ENCODE results near the gene GDA. TPM values are rescaled to one million over a fixed set of nuclear protein-coding genes. Genes with fewer than 3 reads are reported as not detected.

The GDA gene
- total RNA-seq, 3 donors from 2014 or later, result 0.10 to 0.22 TPM; not detected in 1

DNA sequence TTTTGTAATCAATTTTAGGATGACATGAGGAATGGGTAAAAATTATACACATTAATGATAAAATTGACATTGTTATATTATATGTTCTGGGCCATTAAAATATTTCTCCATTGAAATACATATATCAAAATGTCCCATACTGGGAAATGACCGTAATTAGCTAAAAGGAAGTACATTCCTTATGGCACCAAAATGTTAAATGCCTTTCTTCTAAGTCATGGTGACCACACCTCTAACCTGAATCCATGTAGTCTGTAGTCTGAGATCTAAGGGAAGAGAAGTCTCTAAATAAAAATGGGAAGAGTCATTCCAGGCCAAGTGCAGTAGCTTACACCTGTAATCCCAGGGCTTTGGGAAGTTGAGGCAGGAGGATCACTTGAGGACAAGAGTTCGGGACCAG, 10.0 kb upstream of the GDA start:
- Mint-ChIP-seq H3K9me3 (no peaks in the 10 kb centered on the region), H3K27me3 (ENCODE audit: low read depth) (peaks cover 10% of the 10 kb centered on the region), H3K4me3 (no peak overlapping the region), H3K36me3 (ENCODE audit: insufficient read depth) (no peaks in the 10 kb centered on the region), H3K4me1 (ENCODE audit: low read depth) (no peaks in the 10 kb centered on the region)
- DNase-seq (no peak), ATAC-seq (no peak)

DNA sequence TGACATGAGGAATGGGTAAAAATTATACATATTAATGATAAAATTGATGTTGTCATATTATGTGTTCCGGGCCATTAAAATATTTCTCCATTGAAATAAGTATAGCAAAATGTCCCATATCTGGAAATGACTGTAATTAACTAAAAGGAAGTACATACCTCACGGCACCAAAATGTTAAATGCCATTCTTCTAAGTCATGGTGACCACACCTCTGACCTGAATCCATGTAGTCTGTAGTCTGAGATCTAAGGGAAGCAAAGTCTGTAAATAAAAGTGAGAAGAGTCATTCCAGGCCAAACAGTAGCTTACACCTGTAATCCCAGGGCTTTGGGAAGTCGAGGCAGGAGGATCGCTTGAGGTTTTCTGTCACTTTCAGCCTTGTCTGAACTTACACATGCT, 8.7 kb upstream of the GDA start:
- H3K36me3 Mint-ChIP-seq (ENCODE audit: insufficient read depth), result no peaks in the 10 kb centered on the region
- ATAC-seq, result no peak
- no peaks in the 10 kb centered on the region for H3K4me1 Mint-ChIP-seq (ENCODE audit: low read depth)

DNA sequence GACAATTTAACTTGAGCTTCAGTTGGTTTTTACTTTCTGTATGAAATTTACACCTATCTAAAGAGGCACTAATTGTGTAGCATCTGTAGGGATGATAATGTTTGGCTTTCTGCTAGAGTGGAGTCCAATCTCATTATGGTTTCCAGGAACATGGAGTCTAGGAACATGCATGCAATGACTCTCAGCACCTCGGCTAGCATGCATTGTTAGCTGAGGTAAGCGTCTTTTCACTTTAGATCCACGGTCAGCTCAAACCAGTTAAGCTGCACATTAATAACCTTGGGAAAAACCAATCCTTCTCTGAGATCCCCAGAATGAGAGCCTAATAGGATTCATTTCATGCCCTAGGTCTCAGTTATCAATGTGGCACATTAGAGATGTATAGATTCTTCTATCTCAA, 7.8 kb upstream of the GDA start:
- H3K27me3 Mint-ChIP-seq (ENCODE audit: low read depth), result peaks cover 17% of the 10 kb centered on the region
- no peak for DNase-seq
- no peaks in the 10 kb centered on the region for H3K4me1 Mint-ChIP-seq (ENCODE audit: low read depth)
- no peaks in the 10 kb centered on the region for H3K36me3 Mint-ChIP-seq (ENCODE audit: insufficient read depth)
- H3K9me3 Mint-ChIP-seq, result no peaks in the 10 kb centered on the region
- ATAC-seq, result no peak
- H3K4me3 Mint-ChIP-seq, result no peak overlapping the region

More for the DNA sequence above, 8.7 kb upstream of the GDA start:
- Mint-ChIP-seq H3K27me3 (ENCODE audit: low read depth) (peaks cover 10% of the 10 kb centered on the region), H3K4me3 (no peak overlapping the region), H3K9me3 (no peaks in the 10 kb centered on the region)
- no peak for DNase-seq

DNA sequence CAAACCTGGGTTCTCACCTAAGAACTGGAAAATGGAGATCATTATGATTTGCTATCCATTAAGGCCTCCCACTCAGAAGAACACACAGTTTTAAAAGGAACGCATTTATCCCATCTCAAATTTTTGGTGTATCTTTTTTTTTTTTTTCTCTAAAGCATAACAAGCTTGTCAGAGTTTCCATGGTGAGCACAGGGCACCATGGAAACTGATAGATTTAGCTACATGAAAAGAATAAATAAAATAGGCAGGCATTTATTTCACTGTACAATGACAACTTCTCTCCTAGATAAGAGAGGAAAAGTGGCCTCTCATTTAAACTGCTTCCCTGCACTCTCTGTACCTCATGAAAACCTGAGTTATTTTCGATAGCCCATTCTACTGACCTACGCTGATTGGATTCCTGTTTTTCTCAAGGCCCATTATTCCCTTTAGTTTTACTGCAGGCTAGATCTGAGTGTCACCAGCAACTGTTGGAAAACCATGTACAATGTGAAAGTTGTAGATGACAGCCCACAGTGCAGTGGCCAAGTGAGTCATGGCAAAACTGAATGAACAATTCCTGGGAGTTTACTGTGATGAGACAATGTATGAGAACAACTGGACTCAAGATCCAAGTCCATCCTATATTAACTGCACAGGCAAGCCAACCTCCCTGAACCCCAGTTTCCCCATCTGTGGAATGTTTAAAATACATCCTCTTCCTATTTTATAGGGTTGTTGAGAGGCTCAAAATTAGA, 4.3 kb upstream of the GDA start:
- Mint-ChIP-seq H3K4me3 (no peak overlapping the region), H3K36me3 (ENCODE audit: insufficient read depth) (no peaks in the 10 kb centered on the region), H3K9me3 (no peaks in the 10 kb centered on the region), H3K27me3 (ENCODE audit: low read depth) (peaks cover 38% of the 10 kb centered on the region), H3K4me1 (ENCODE audit: low read depth) (peaks cover 2% of the 10 kb centered on the region)
- no peak for ATAC-seq
- DNase-seq, result no peak

DNA sequence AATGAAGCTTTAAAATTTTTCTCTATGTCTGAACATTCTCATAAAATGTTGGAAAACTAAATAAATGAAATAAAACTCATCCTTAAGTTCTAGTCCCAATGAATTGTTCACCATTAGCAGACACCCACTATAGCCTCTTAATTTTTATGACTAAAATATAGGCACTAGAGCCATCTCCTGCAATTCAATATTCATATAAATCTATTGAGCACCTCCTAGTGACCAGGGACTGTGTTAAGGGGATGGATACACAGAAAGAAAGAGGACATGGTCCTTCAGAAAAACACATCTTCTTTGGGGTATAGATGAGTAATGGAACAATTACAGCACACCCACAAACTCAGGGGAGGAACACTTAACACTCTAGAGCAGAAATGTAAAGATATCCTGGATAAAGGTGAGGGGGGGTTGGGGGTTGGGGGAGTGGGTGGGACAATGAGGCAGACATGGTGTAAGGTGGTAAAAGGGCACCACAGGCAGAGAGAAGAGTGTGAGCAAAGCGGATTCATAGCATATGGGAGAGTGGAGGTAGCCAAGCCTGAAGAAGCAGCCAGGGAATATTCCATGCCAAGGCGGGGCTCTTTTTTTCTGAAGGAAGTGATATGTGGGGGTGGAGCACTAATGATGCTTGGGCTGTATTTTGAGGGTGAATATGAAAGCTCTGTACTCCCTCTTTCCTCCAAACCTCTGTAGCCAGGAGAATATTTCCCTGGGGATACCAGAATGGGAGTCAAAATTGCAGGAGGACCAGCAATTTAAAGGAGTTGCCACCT, 3.3 kb upstream of the GDA start:
- Mint-ChIP-seq H3K4me3 (no peak overlapping the region), H3K4me1 (ENCODE audit: low read depth) (peaks cover 2% of the 10 kb centered on the region), H3K36me3 (ENCODE audit: insufficient read depth) (no peaks in the 10 kb centered on the region), H3K9me3 (no peaks in the 10 kb centered on the region), H3K27me3 (ENCODE audit: low read depth) (peaks cover 42% of the 10 kb centered on the region)
- ATAC-seq (no peak), DNase-seq (no peak)

DNA sequence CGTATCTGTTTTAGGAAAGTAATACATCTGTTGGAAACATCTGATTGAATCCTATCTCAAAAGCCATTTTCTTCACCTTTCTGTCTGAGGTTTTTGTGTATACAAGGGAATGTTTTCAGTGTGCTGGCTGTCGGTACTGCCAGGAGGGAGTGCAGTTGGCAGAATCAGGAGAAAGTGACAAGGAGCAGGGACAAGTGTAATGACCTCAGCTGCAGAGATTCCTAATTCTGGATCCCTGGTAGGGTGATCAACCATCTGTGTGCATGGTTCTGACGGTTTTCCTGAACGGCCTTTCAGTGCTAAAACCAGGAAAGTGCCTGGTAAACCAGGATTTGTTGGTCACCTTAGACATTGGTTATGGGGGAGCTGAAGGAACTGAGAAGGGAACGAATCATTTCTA, 1.6 kb upstream of the GDA start:
- Mint-ChIP-seq H3K4me1 (ENCODE audit: low read depth) (peaks cover 2% of the 10 kb centered on the region), H3K36me3 (ENCODE audit: insufficient read depth) (no peaks in the 10 kb centered on the region), H3K27me3 (ENCODE audit: low read depth) (peaks cover 45% of the 10 kb centered on the region), H3K9me3 (no peaks in the 10 kb centered on the region), H3K4me3 (no peak overlapping the region)
- DNase-seq (no peak), ATAC-seq (no peak)

DNA sequence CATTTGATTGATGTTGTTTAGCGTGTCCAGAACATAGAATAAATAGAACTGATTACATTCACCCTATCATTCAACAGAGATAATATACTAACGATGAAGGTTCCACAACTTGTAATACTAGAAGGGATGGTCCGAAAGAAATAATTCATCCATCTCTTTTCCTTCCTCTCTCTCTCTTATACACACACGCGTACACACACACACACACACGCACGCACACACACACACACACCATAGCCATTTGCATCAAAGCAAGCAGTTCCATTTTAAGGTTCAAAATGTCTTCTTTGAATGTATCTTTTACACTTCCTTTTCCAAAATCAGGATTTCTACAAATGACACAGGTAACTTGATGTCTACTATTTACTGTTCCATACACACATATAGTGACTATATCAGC, 887 bp downstream of the GDA start:
- peaks cover 2% of the 10 kb centered on the region for H3K4me1 Mint-ChIP-seq (ENCODE audit: low read depth)
- no peak overlapping the region for H3K4me3 Mint-ChIP-seq
- ATAC-seq (no peak), DNase-seq (no peak)
- peaks cover 4% of the 10 kb centered on the region for H3K9me3 Mint-ChIP-seq
- peaks cover 42% of the 10 kb centered on the region for H3K27me3 Mint-ChIP-seq (ENCODE audit: low read depth)
- no peaks in the 10 kb centered on the region for H3K36me3 Mint-ChIP-seq (ENCODE audit: insufficient read depth)

DNA sequence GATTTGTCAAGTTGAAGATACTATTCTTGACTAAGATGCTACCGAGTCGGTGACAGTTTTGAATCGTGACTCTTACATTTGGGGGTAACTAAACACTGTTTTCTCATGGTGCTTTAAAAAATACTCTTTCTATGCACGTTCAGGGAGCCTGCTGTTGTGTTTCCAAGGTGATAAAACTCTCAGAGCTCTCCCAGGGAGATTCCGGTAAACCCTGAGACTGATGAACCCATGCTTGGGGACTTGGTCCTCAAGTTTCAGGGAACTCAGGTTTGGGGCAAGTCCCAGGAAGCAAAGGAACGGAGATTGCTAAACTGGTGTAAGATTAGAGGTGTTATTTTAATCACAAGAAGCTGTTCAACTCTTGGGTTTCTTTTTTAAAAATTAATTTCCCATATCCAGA, 1.4 kb downstream of the GDA start:
- ATAC-seq (no peak), DNase-seq (no peak)
- H3K9me3 Mint-ChIP-seq, result peaks cover 6% of the 10 kb centered on the region
- peaks cover 42% of the 10 kb centered on the region for H3K27me3 Mint-ChIP-seq (ENCODE audit: low read depth)
- no peaks in the 10 kb centered on the region for H3K36me3 Mint-ChIP-seq (ENCODE audit: insufficient read depth)
- H3K4me1 Mint-ChIP-seq (ENCODE audit: low read depth), result peaks cover 2% of the 10 kb centered on the region
- no peak overlapping the region for H3K4me3 Mint-ChIP-seq

DNA sequence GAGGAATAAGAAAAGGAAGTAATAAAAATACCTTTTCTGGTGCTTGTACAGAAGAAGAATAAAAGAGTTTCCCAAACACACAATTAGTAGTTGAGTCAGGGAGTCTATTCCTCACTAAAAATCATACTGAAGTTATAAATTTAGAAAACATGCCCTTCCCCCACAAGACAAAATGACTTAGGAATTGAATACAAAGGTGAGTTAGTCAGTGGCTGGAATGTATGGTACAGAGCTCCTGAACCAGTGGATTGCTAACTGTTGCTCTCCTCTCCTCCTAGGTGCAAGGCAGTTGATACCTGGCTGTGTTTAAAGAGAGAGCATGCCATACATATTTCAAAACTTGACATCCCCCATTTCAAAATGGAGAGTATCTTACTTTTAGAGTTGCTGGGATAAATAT, 1.9 kb downstream of the GDA start:
- Mint-ChIP-seq H3K4me1 (ENCODE audit: low read depth) (peaks cover 2% of the 10 kb centered on the region), H3K4me3 (no peak overlapping the region), H3K9me3 (peaks cover 6% of the 10 kb centered on the region), H3K36me3 (ENCODE audit: insufficient read depth) (no peaks in the 10 kb centered on the region), H3K27me3 (ENCODE audit: low read depth) (peaks cover 39% of the 10 kb centered on the region)
- ATAC-seq (no peak), DNase-seq (no peak)

DNA sequence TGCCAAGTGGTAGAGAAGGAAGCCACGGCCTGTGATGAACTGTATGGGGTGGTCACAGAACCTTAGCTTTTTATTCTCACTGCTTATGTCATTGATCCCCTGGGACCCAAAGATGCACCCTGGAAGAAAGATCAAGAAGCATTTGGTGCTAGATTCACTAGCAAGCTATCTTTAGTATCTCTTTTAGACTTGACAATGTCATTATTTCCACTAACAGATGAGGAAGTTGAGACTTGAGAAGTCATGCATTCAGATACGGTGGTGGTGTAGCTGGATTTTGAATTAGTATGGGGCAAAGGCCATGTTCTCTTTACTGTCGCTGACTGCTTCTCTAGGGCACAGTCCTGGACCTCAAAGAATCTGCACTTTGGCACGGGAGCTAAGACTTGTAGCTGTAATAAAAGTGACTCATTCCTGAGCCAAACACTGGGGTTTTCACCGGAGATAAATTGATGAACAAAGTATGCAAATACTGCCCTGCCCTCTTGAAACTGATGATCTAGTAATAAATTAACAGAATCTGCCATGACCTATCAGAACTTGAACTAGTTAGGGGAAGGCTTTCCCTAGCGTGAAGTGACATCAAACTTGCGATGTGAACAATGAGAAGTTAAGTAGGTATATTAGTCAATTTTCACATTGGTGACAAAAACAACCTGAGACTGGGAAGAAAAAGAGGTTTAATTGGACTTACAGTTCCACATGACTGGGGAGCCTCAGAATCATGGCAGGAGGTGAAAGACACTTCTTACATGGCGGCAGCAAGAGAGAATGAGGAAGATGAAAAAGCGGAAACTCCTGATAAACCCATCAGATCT, 5.4 kb downstream of the GDA start:
- peaks cover 15% of the 10 kb centered on the region for H3K27me3 Mint-ChIP-seq (ENCODE audit: low read depth)
- ATAC-seq (no peak), DNase-seq (no peak)
- no peaks in the 10 kb centered on the region for H3K4me1 Mint-ChIP-seq (ENCODE audit: low read depth)
- no peak overlapping the region for H3K4me3 Mint-ChIP-seq
- H3K36me3 Mint-ChIP-seq (ENCODE audit: insufficient read depth), result no peaks in the 10 kb centered on the region
- peaks cover 10% of the 10 kb centered on the region for H3K9me3 Mint-ChIP-seq

DNA sequence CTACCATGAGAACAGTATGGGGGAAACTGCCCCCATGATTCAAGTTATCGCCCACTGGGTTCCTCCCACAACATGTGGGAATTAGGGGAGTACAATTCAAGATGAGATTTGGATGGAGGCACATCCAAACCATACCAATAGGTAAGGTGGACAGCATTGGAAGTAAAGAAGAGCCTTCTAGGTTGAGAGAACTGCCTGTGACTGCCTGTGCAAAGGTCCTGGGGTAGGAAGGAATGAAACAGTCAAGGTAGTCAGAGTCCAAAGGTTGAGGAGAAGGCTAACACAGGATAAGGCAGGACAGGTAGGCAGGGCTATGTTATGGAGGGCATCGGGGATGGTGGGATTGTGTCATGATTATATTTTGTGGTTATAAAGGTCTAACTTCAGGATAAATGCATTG, 6.1 kb downstream of the GDA start:
- Mint-ChIP-seq H3K4me1 (ENCODE audit: low read depth) (no peaks in the 10 kb centered on the region), H3K27me3 (ENCODE audit: low read depth) (peaks cover 8% of the 10 kb centered on the region), H3K36me3 (ENCODE audit: insufficient read depth) (no peaks in the 10 kb centered on the region), H3K4me3 (no peak overlapping the region), H3K9me3 (peaks cover 10% of the 10 kb centered on the region)
- DNase-seq (no peak), ATAC-seq (no peak)

DNA sequence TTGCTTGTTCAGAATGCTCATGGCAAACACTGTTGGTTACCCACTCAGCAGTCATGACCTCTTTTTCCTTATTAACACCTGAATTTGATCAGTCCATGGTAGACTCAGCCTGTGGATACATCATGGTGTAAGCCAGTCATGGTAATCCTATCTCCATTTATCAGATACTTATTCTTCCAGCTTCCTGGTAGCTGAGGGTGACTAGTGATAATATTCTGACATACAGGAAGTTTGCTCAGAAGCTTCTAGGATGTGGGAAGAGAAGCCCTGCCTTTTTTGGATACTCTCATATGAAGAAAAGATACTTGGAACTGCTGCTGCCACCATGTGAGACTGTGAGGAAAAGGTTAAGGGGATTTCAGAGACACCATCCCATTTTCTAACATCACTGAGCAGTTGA, 7.3 kb downstream of the GDA start:
- H3K4me3 Mint-ChIP-seq, result no peak overlapping the region
- H3K4me1 Mint-ChIP-seq (ENCODE audit: low read depth), result no peaks in the 10 kb centered on the region
- DNase-seq, result no peak
- peaks cover 2% of the 10 kb centered on the region for H3K27me3 Mint-ChIP-seq (ENCODE audit: low read depth)
- H3K36me3 Mint-ChIP-seq (ENCODE audit: insufficient read depth), result no peaks in the 10 kb centered on the region
- H3K9me3 Mint-ChIP-seq, result peaks cover 10% of the 10 kb centered on the region
- no peak for ATAC-seq

DNA sequence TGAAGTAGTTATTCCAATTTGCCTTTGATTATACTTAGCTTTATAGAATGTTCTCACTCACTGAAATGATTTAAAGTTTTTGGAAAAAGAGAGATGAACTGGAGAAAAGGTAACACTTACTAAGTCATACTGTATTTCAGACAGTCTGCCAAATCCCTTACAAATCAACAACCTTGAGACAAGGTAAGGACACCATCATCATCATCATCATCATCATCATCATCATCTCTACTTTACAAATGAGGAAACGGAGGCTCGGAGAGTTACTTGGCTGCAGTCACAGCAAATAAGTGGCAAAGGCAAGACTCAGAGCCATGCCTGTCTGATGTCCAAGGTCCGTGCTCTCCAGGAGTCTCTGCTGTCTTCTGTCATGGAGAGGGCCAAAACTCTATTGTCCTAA, 9.4 kb downstream of the GDA start:
- H3K4me3 Mint-ChIP-seq, result no peak overlapping the region
- DNase-seq, result no peak
- no peaks in the 10 kb centered on the region for H3K4me1 Mint-ChIP-seq (ENCODE audit: low read depth)
- no peaks in the 10 kb centered on the region for H3K36me3 Mint-ChIP-seq (ENCODE audit: insufficient read depth)
- ATAC-seq, result no peak
- peaks cover 10% of the 10 kb centered on the region for H3K9me3 Mint-ChIP-seq
- peaks cover 2% of the 10 kb centered on the region for H3K27me3 Mint-ChIP-seq (ENCODE audit: low read depth)

DNA sequence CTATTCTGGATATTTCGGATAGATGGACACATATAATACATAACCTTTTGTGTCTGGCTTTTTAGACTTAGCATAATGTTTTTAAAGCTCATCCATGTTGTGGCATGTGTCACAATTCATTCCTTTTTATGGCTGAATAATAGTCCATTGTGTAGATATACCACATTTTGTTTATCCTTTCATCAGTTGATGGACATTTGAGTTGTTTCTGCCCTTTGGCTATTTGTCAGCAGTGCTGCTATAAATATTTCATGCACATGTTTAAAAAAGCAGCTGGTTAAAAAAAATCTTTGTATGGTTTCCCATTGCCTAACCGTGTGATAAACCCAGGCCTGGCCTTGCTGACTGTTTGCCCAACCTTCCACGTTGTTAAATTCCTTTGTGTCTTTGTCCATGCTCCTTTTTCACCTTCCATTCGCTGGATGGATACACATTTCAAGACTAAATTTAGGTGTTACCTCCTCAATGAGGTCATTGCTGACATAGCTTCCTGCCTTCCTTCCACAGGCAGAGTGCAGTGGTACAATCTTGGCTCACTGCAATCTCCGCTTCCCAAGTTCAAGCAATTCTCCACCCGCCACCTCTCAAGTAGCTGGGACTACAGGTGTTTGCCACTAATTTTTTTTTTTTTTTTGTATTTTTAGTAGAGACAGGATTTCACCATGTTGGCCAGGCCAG, 11.3 kb downstream of the GDA start:
- H3K36me3 Mint-ChIP-seq (ENCODE audit: insufficient read depth), result no peaks in the 10 kb centered on the region
- H3K9me3 Mint-ChIP-seq, result peaks cover 4% of the 10 kb centered on the region
- H3K27me3 Mint-ChIP-seq (ENCODE audit: low read depth), result peaks cover 2% of the 10 kb centered on the region
- DNase-seq (no peak), ATAC-seq (no peak)
- H3K4me1 Mint-ChIP-seq (ENCODE audit: low read depth), result no peaks in the 10 kb centered on the region
- no peak overlapping the region for H3K4me3 Mint-ChIP-seq
